Measurements from ENCODE around the gene CCDC180. TPM values are rescaled to one million over a fixed set of nuclear protein-coding genes. Genes with fewer than 3 reads are reported as not detected.
"Not testable (repeated sequence)": the region's sequence is repeated elsewhere in the genome, so short reads cannot be mapped to it uniquely, and the experiment has no call there.

Gene CCDC180
- 6.6 and 10.1 TPM in 2 replicates for total RNA-seq
- long read RNA-seq: 0 reads

DNA sequence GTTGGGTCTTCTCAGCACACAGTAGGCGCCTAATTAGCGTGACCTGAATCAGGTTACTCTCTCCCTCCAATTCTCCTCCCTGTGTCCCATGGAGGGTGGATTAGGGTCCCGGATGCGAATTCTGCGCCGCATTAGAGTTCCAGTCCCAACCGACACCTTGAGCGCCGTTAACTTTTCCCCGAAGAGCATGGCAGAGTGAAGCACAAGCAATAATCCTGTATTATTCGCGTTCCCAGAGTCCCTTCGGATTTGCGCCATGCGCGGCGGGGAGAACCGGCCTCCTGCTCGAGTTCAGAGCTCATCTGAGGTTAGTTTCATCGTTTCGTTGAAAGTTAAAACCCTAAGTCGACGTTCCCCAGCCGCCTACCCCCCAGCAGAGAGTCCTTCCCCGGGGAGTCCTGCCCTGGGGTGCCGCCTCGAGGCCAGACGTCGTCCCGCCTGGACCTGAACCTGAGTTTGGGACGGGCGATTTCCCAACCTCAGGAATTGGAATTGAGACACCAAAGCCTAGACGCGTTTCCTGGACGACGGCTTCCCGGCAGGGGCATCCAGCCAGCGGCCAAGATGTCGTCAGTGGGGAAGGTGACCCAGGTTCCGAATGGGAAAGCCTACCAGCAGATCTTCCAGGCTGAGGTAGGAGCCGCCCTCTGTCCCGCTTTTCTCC is at the start of gene CCDC180:
TSS of gene CCDC180 (plus strand) at position 160 of the 664 bp plus-strand sequence. CDS start at position 565, 405 bp downstream.
- no peak for TF ChIP-seq CTCF (conservative IDR thresholded peaks at IDR 0.05)
- DNase-seq (ENCODE audit: low read depth, low spot score): no peak
- Mint-ChIP-seq H3K4me3 (no peak within 1 kb of the TSS), H3K27me3 (ENCODE audit: low read depth) (no peaks in the 10 kb centered on the region), H3K9me3 (peaks cover 7% of the 10 kb centered on the region), H3K4me1 (peaks cover 7% of the 10 kb centered on the region), H3K36me3 (ENCODE audit: low read depth) (peaks cover 6% of the 10 kb centered on the region), H3K27ac (ENCODE audit: unreplicated experiment) (peak within 1 kb of the TSS; percentile 50)

GRCh38 chr9:97259834-97260514 is 47.5 kb upstream of the CCDC180 start:
- H3K27ac Mint-ChIP-seq (ENCODE audit: unreplicated experiment): peak overlapping the region; percentile 43
- DNase-seq (ENCODE audit: low read depth, low spot score); H3K4me3 Mint-ChIP-seq; H3K4me1 Mint-ChIP-seq; H3K27me3 Mint-ChIP-seq (ENCODE audit: low read depth); H3K36me3 Mint-ChIP-seq (ENCODE audit: low read depth); H3K9me3 Mint-ChIP-seq: not testable (repeated sequence)

DNA sequence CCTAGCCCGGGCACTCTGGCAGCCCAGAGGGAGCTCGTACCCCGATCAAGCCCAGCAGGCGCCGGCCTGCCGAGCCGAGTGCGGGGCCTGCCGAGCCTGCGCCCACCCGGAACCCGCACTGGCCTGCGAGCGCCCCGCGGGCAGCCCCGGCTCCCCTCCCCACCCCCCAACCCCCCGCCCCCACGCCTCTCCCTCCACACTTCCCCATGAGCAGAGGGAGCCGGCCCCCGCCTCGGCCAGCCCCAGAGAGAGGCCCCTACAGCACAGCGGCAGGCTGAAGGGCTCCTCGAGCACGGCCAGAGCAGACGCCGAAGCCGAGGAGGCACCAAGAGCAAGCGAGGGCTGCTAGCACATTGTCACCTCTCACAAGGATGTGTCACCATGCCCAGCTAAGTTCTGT is 36.2 kb upstream of the CCDC180 start:
- H3K27ac Mint-ChIP-seq (ENCODE audit: unreplicated experiment): no peak overlapping the region
- no peaks in the 10 kb centered on the region for H3K27me3 Mint-ChIP-seq (ENCODE audit: low read depth)
- no peak for TF ChIP-seq CTCF (conservative IDR thresholded peaks at IDR 0.05)
- H3K9me3 Mint-ChIP-seq: no peaks in the 10 kb centered on the region
- peaks cover 5% of the 10 kb centered on the region for H3K4me1 Mint-ChIP-seq
- no peak for DNase-seq (ENCODE audit: low read depth, low spot score)
- no peaks in the 10 kb centered on the region for H3K36me3 Mint-ChIP-seq (ENCODE audit: low read depth)
- no peak overlapping the region for H3K4me3 Mint-ChIP-seq

DNA sequence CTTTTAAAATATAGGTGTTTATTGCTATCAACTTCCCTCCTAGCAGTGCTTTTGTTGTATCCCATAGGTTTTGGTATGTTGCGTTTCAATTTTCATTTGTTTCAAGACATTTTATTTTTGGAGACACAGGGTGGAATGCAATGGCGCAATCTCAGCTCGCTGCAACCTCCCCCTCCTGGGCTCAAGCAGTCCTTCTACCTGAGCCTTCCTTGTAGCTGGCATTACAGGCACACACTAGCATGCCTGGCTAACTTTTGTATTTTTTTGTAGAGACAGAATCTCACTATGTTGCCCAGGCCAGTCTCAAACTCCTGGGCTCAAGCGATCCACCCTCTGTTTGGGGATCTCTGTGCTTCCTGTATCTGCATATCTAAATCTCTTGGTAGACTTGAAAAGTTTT is 35.4 kb upstream of the CCDC180 start:
- peaks cover 5% of the 10 kb centered on the region for H3K36me3 Mint-ChIP-seq (ENCODE audit: low read depth)
- DNase-seq (ENCODE audit: low read depth, low spot score): no peak
- no peak for TF ChIP-seq CTCF (conservative IDR thresholded peaks at IDR 0.05)
- H3K27me3 Mint-ChIP-seq (ENCODE audit: low read depth): no peaks in the 10 kb centered on the region
- H3K4me1 Mint-ChIP-seq: peaks cover 5% of the 10 kb centered on the region
- no peaks in the 10 kb centered on the region for H3K9me3 Mint-ChIP-seq
- H3K4me3 Mint-ChIP-seq: no peak overlapping the region
- H3K27ac Mint-ChIP-seq (ENCODE audit: unreplicated experiment): no peak overlapping the region

DNA sequence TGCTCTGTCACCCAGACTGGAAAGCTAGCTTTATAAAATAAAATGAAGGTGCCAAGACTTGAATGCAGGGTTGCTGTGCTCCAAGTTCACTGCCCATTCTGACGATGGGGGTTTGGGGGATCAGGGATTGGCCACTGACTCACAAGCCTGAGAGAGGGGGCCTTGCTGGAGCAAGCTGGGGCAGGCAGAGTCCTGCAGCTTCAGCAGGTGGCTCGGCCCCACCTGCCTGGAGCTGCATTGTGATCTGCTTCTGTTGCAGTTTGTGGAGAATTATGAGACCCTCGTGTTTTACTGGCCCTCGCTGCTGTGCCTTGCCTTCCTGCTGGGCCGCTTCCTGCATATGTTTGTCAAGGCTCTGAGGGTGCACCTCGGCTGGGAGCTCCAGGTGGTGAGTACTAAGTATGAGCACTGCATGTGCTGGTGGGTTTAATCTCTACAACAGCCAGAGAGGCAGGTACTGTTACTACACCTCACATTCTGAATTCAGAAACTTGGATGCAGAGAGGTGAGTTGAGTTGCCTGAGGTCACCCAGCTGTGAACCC is 31.1 kb upstream of the CCDC180 start:
- Mint-ChIP-seq H3K9me3 (no peaks in the 10 kb centered on the region), H3K4me3 (no peak overlapping the region), H3K36me3 (ENCODE audit: low read depth) (peaks cover 15% of the 10 kb centered on the region), H3K27ac (ENCODE audit: unreplicated experiment) (no peak overlapping the region), H3K4me1 (peaks cover 5% of the 10 kb centered on the region), H3K27me3 (ENCODE audit: low read depth) (no peaks in the 10 kb centered on the region)
- no peak for DNase-seq (ENCODE audit: low read depth, low spot score)
- no peak for TF ChIP-seq CTCF (conservative IDR thresholded peaks at IDR 0.05)

DNA sequence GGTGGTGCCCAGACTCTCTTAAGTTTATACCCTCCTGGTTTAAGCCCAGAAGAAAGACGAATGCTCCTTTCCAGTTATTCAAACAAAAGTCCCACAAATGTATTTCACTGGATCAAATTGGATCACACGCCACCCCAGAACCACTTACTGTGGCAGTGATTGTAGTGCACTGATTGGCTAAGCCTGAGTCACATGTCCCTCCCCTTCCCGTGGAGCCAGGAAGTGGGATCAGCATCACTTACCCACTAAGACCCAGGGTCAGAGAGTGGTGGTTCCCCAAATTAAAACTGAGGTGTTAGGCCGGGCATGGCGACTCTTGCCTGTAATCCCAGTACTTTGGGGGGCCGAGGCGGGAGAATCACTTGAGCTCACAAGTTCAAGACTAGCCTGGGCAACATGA is 29.5 kb upstream of the CCDC180 start:
- H3K27ac Mint-ChIP-seq (ENCODE audit: unreplicated experiment): no peak overlapping the region
- H3K4me3 Mint-ChIP-seq: no peak overlapping the region
- no peaks in the 10 kb centered on the region for H3K4me1 Mint-ChIP-seq
- H3K27me3 Mint-ChIP-seq (ENCODE audit: low read depth): no peaks in the 10 kb centered on the region
- no peak for DNase-seq (ENCODE audit: low read depth, low spot score)
- H3K9me3 Mint-ChIP-seq: no peaks in the 10 kb centered on the region
- TF ChIP-seq CTCF (conservative IDR thresholded peaks at IDR 0.05): no peak
- peaks cover 21% of the 10 kb centered on the region for H3K36me3 Mint-ChIP-seq (ENCODE audit: low read depth)

Data from neural crest cell (in vitro differentiated cells).